SK-N-SH (cell line): ENCODE results near the gene TUBA8.
"Not testable (repeated sequence)": the region's sequence is repeated elsewhere in the genome, so short reads cannot be mapped to it uniquely, and the experiment has no call there.

Source experiments
- CTCF ChIP-seq: fragments of 200-600 bp; sonication (generic); IDR thresholded peaks from 2 replicates; pipeline ENCODE4 v1.6.1; 2017; ENCODE audit warnings: antibody characterized with exemption, mild to moderate bottlenecking, moderate library complexity
- FOXM1 ChIP-seq: IDR thresholded peaks from 2 replicates; pipeline ENCODE4 v1.4.0; 2012; ENCODE audit warnings: low read depth, mild to moderate bottlenecking
- GABPA ChIP-seq: IDR thresholded peaks from 2 replicates; pipeline ENCODE4 v1.4.0; 2012; ENCODE audit warnings: low read depth, mild to moderate bottlenecking
- REST ChIP-seq: IDR thresholded peaks from 2 replicates; pipeline ENCODE4 v1.6.1; 2012; ENCODE audit warnings: mild to moderate bottlenecking, low read depth, low read length, moderate library complexity
- RFX5 ChIP-seq: IDR thresholded peaks from 2 replicates; pipeline ENCODE4 v1.6.1; 2012; ENCODE audit warnings: mild to moderate bottlenecking, improper control_type of control experiment, low read length
- TAF1 ChIP-seq: IDR thresholded peaks from 2 replicates; pipeline ENCODE4 v1.6.1; 2012; ENCODE audit warnings: low read depth, mild to moderate bottlenecking, low read length, moderate library complexity, borderline replicate concordance

GRCh38 chr22:18073927-18074326 is 36.7 kb upstream of the TUBA8 start:
- not testable (repeated sequence) for TF ChIP-seq GABPA, FOXM1, RFX5, CTCF, TAF1, REST
